ENCODE measurements around the gene RC3H1. TPM values are rescaled to one million over a fixed set of nuclear protein-coding genes. Genes with fewer than 3 reads are reported as not detected.

The RC3H1 gene
- total RNA-seq, 5 donors from 2014 or later (not counting 1 experiment from before 2014, with no cell fraction given), result 39.9 to 52.1 (median 49.3) TPM

DNA sequence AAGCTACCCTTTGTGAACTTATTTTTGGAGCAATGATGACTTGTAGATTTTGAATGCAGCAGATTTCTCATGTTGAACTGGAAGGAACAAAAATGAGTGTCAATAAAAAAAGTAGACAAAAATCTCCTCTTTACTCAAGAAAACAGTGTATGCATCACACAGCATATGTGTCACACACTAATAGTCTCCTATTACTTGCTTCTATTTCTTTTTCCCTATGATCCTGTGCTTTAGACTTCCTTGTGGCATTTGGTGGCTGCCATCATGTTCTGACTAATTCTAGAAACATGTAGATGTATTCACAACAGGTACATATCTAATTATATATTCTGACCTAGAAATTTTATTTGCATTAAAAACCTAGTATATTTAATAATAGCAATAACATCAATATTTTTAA is 14.3 kb downstream of the RC3H1 start:
- ChIA-PET POLR2A (no interaction called here), CTCF (interaction anchor here in 1 of 2 donors (0.7 kb wide), 1 partner anchor 151 kb away, joined by 3 read pairs; the partner anchor contains the start of gene RABGAP1L)
- Histone ChIP-seq H3K36me3 (ENCODE audit: control insufficient read depth in 2 of 2, extremely low read depth in 1 of 2, insufficient read depth in 1 of 2, low read length in 1 of 2) (no peaks in the 10 kb centered on the region), H3K4me3 (ENCODE audit: control insufficient read depth in 1 of 2, extremely low read depth in 1 of 2, low read length in 1 of 2) (no peak overlapping the region), H3K27ac (ENCODE audit: low read length) (no peak overlapping the region), H3K4me1 (ENCODE audit: control insufficient read depth in 1 of 2, extremely low read depth in 1 of 2, insufficient read depth in 2 of 2, low read length in 2 of 2) (peaks cover 0 to 20% of the 10 kb centered on the region in 2 experiments), H3K27me3 (replicated peaks in 1 of 2; ENCODE audit: control insufficient read depth in 2 of 2, extremely low read depth in 1 of 2, insufficient read depth in 2 of 2, low read length in 1 of 2) (no peaks in the 10 kb centered on the region), H3K9me3 (no peaks in the 10 kb centered on the region)
- peaks cover 56 to 73% (median 67%) of the 10 kb centered on the region in 3 donors for H3K4me1 Mint-ChIP-seq
- H3K4me3 Mint-ChIP-seq, result no peak overlapping the region
- no peak overlapping the region for H3K27ac Mint-ChIP-seq
- ATAC-seq (replicated peaks in 1 of 4) (no peak), DNase-seq (no peak)
- peaks cover 0 to 4% (median 0%) of the 10 kb centered on the region in 3 donors for H3K9me3 Mint-ChIP-seq
- H3K36me3 Mint-ChIP-seq, result peaks cover 26% of the 10 kb centered on the region
- no peaks in the 10 kb centered on the region for H3K27me3 Mint-ChIP-seq

DNA sequence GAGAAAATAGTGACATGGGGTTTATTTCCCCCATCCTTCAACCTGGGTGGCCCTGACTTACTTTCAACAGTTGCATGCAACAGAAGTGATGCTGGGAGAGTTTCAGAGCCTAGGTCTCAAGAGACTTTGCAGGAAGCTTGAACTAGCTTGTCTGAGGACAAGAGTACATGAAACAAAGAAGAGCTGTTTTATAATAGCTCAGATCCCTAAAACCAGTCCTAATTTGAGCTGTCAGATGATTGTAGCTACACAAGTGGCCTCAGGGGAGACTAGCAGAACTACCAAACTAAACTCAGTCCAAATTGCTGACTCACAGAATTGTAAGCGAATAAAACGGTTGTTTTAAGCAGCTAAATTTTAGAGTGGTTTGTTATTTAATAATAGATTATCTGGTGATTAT is 17.1 kb downstream of the RC3H1 start:
- Mint-ChIP-seq H3K27me3 (no peaks in the 10 kb centered on the region), H3K4me1 (peaks cover 57 to 77% (median 72%) of the 10 kb centered on the region in 3 donors), H3K4me3 (no peak overlapping the region), H3K36me3 (peaks cover 24% of the 10 kb centered on the region), H3K27ac (no peak overlapping the region), H3K9me3 (no peaks in the 10 kb centered on the region)
- H3K36me3 ChIP-seq (ENCODE audit: control insufficient read depth in 2 of 2, extremely low read depth in 1 of 2, insufficient read depth in 1 of 2, low read length in 1 of 2), result no peaks in the 10 kb centered on the region
- no peaks in the 10 kb centered on the region for H3K9me3 ChIP-seq
- H3K27ac ChIP-seq (ENCODE audit: low read length), result no peak overlapping the region
- no peak for DNase-seq
- POLR2A ChIA-PET, result interaction anchor here in 1 of 2 donors (0.6 kb wide), 1 partner anchor 11 kb away, joined by 7 read pairs; no protein-coding TSS in a partner anchor
- H3K4me3 ChIP-seq (ENCODE audit: control insufficient read depth in 1 of 2, extremely low read depth in 1 of 2, low read length in 1 of 2), result no peak overlapping the region
- no CpG with 5 or more reads among the region's 2 CpGs for WGBS (ENCODE audit: insufficient coverage)
- H3K27me3 ChIP-seq (replicated peaks in 1 of 2; ENCODE audit: control insufficient read depth in 2 of 2, extremely low read depth in 1 of 2, insufficient read depth in 2 of 2, low read length in 1 of 2), result no peaks in the 10 kb centered on the region
- ATAC-seq (replicated peaks in 1 of 4), result no peak
- CTCF ChIA-PET, result interaction anchor here in 1 of 2 donors (0.6 to 1.2 kb wide), 5 partner anchors 14 to 879 kb away, joined by 3 to 4 read pairs (median 3); no protein-coding TSS in a partner anchor
- H3K4me1 ChIP-seq (ENCODE audit: control insufficient read depth in 1 of 2, extremely low read depth in 1 of 2, insufficient read depth in 2 of 2, low read length in 2 of 2), result peaks cover 0 to 17% of the 10 kb centered on the region in 2 experiments

DNA sequence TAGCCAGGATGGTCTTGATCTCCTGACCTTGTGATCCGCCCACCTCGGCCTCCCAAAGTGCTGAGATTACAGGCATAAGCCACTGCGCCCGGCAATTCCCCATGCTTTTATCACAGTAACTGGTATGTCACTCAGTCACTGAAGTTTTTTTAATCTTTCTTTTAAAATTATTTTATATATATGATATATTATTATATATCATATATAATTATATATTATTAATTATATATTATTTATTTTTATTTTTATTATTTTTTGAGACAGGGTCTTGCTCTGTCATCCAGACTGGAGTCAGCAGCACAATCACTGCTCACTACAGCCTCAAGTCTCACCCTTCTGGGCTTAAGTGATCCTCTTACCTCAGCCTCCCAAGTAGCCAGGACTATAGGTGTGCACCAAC is 18.3 kb downstream of the RC3H1 start:
- WGBS (ENCODE audit: insufficient coverage), result no CpG with 5 or more reads among the region's 4 CpGs

GRCh38 chr1:174001573-174001972 is 20.6 kb downstream of the RC3H1 start:
- ChIA-PET CTCF (interaction anchor here in 1 of 2 donors (0.6 kb wide), 1 partner anchor 40 kb away, joined by 3 read pairs; no protein-coding TSS in a partner anchor), POLR2A (no interaction called here)
- H3K4me1 Mint-ChIP-seq, result peaks cover 45 to 75% (median 73%) of the 10 kb centered on the region in 3 donors
- H3K4me3 ChIP-seq (ENCODE audit: control insufficient read depth in 1 of 2, extremely low read depth in 1 of 2, low read length in 1 of 2), result no peak overlapping the region
- no peak overlapping the region for H3K27ac Mint-ChIP-seq
- WGBS (ENCODE audit: insufficient coverage), result 63% methylated on average over 1 of the region's 3 CpGs
- no peaks in the 10 kb centered on the region for H3K9me3 ChIP-seq
- peaks cover 6% of the 10 kb centered on the region for H3K36me3 Mint-ChIP-seq
- H3K27me3 Mint-ChIP-seq, result no peaks in the 10 kb centered on the region
- ATAC-seq (replicated peaks in 1 of 4) (no peak), DNase-seq (no peak)
- H3K9me3 Mint-ChIP-seq, result no peaks in the 10 kb centered on the region
- no peak overlapping the region for H3K27ac ChIP-seq (ENCODE audit: low read length)
- H3K27me3 ChIP-seq (replicated peaks in 1 of 2; ENCODE audit: control insufficient read depth in 2 of 2, extremely low read depth in 1 of 2, insufficient read depth in 2 of 2, low read length in 1 of 2), result no peaks in the 10 kb centered on the region
- peaks cover 0 to 14% of the 10 kb centered on the region in 2 experiments for H3K4me1 ChIP-seq (ENCODE audit: control insufficient read depth in 1 of 2, extremely low read depth in 1 of 2, insufficient read depth in 2 of 2, low read length in 2 of 2)
- no peaks in the 10 kb centered on the region for H3K36me3 ChIP-seq (ENCODE audit: control insufficient read depth in 2 of 2, extremely low read depth in 1 of 2, insufficient read depth in 1 of 2, low read length in 1 of 2)
- H3K4me3 Mint-ChIP-seq, result no peak overlapping the region

More for the DNA sequence above, 18.3 kb downstream of the RC3H1 start:
- Mint-ChIP-seq H3K9me3 (no peaks in the 10 kb centered on the region), H3K27ac (no peak overlapping the region), H3K4me1 (peaks cover 54 to 74% (median 73%) of the 10 kb centered on the region in 3 donors), H3K36me3 (peaks cover 19% of the 10 kb centered on the region), H3K27me3 (no peaks in the 10 kb centered on the region), H3K4me3 (no peak overlapping the region)
- Histone ChIP-seq H3K27me3 (replicated peaks in 1 of 2; ENCODE audit: control insufficient read depth in 2 of 2, extremely low read depth in 1 of 2, insufficient read depth in 2 of 2, low read length in 1 of 2) (no peaks in the 10 kb centered on the region), H3K9me3 (no peaks in the 10 kb centered on the region), H3K4me1 (ENCODE audit: control insufficient read depth in 1 of 2, extremely low read depth in 1 of 2, insufficient read depth in 2 of 2, low read length in 2 of 2) (peaks cover 0 to 14% of the 10 kb centered on the region in 2 experiments), H3K36me3 (ENCODE audit: control insufficient read depth in 2 of 2, extremely low read depth in 1 of 2, insufficient read depth in 1 of 2, low read length in 1 of 2) (no peaks in the 10 kb centered on the region), H3K27ac (ENCODE audit: low read length) (no peak overlapping the region), H3K4me3 (ENCODE audit: control insufficient read depth in 1 of 2, extremely low read depth in 1 of 2, low read length in 1 of 2) (no peak overlapping the region)
- DNase-seq (no peak), ATAC-seq (replicated peaks in 1 of 4) (no peak)
- POLR2A ChIA-PET, result no interaction called here
- CTCF ChIA-PET, result interaction anchor here in 1 of 2 donors (1.2 kb wide), 1 partner anchor 214 kb away, joined by 4 read pairs; no protein-coding TSS in a partner anchor

- Mint-ChIP-seq H3K27me3 (no peaks in the 10 kb centered on the region), H3K36me3 (peaks cover 6% of the 10 kb centered on the region), H3K4me1 (peaks cover 52 to 74% (median 68%) of the 10 kb centered on the region in 3 donors), H3K4me3 (no peak overlapping the region), H3K9me3 (no peaks in the 10 kb centered on the region), H3K27ac (no peak overlapping the region)
- Histone ChIP-seq H3K36me3 (ENCODE audit: control insufficient read depth in 2 of 2, extremely low read depth in 1 of 2, insufficient read depth in 1 of 2, low read length in 1 of 2) (no peaks in the 10 kb centered on the region), H3K9me3 (no peaks in the 10 kb centered on the region), H3K27ac (ENCODE audit: low read length) (no peak overlapping the region), H3K4me1 (ENCODE audit: control insufficient read depth in 1 of 2, extremely low read depth in 1 of 2, insufficient read depth in 2 of 2, low read length in 2 of 2) (peaks cover 0 to 14% of the 10 kb centered on the region in 2 experiments), H3K4me3 (ENCODE audit: control insufficient read depth in 1 of 2, extremely low read depth in 1 of 2, low read length in 1 of 2) (no peak overlapping the region), H3K27me3 (replicated peaks in 1 of 2; ENCODE audit: control insufficient read depth in 2 of 2, extremely low read depth in 1 of 2, insufficient read depth in 2 of 2, low read length in 1 of 2) (no peaks in the 10 kb centered on the region)
- no CpG with 5 or more reads among the region's 3 CpGs for WGBS (ENCODE audit: insufficient coverage)
- ChIA-PET CTCF (interaction anchor here (0.6 to 1.0 kb wide), 3 partner anchors 39 to 262 kb away, joined by 3 read pairs; no protein-coding TSS in a partner anchor), POLR2A (interaction anchor here in 1 of 2 donors (0.5 kb wide), 1 partner anchor 22 kb away, joined by 3 read pairs; the partner anchor contains the start of gene RC3H1)
- DNase-seq, result no peak
- ATAC-seq (replicated peaks in 1 of 4), result no peak
These were observed 21.8 kb downstream of the RC3H1 start for GRCh38 chr1:174000371-174000770.

DNA sequence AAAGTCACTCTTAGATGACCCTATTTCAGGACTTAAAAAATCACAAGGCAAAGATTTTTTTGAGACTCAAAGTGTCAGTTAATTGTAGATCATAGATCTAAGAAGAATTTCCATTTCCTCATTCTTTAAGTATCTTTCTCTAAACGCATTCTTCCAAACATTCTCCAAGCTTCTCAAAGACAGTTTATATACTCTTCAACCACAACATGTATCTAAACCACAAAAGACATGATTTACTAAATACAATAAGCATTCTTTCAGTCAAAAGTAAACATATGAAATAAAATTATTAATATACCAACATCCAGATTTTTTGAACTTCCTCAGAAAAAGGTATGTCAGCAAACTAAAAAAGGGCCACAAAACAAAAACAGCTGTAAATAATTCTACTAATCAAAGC is 24.4 kb downstream of the RC3H1 start:
- H3K9me3 ChIP-seq, result no peaks in the 10 kb centered on the region
- H3K4me1 ChIP-seq (ENCODE audit: control insufficient read depth in 1 of 2, extremely low read depth in 1 of 2, insufficient read depth in 2 of 2, low read length in 2 of 2), result peaks cover 0 to 9% of the 10 kb centered on the region in 2 experiments
- DNase-seq (no peak), ATAC-seq (replicated peaks in 1 of 4) (no peak)
- H3K27ac ChIP-seq (ENCODE audit: low read length), result no peak overlapping the region
- no peak overlapping the region for H3K4me3 ChIP-seq (ENCODE audit: control insufficient read depth in 1 of 2, extremely low read depth in 1 of 2, low read length in 1 of 2)
- Mint-ChIP-seq H3K4me3 (no peak overlapping the region), H3K27me3 (no peaks in the 10 kb centered on the region), H3K27ac (peak overlapping the region in 1 of 2 donors; percentile 39), H3K36me3 (peaks cover 8% of the 10 kb centered on the region), H3K9me3 (no peaks in the 10 kb centered on the region), H3K4me1 (peaks cover 51 to 65% (median 57%) of the 10 kb centered on the region in 3 donors)
- CTCF ChIA-PET, result interaction anchor here in 1 of 2 donors (0.6 kb wide), 1 partner anchor 156 kb away, joined by 3 read pairs; no protein-coding TSS in a partner anchor
- no CpG with 5 or more reads among the region's 1 CpG for whole genome bisulfite sequencing (ENCODE audit: insufficient coverage)
- peaks cover 0 to 5% of the 10 kb centered on the region in 2 donors for H3K36me3 ChIP-seq (ENCODE audit: control insufficient read depth in 2 of 2, extremely low read depth in 1 of 2, insufficient read depth in 1 of 2, low read length in 1 of 2)
- H3K27me3 ChIP-seq (replicated peaks in 1 of 2; ENCODE audit: control insufficient read depth in 2 of 2, extremely low read depth in 1 of 2, insufficient read depth in 2 of 2, low read length in 1 of 2), result no peaks in the 10 kb centered on the region
- POLR2A ChIA-PET, result interaction anchor here in 1 of 2 donors (0.6 kb wide), 1 partner anchor 9 kb away, joined by 3 read pairs; no protein-coding TSS in a partner anchor

Measured in T-cell (primary cell).